CD4-positive, alpha-beta T cell treated with Interleukin-21 for 1 hour (primary cell): ENCODE results near the gene APBB2.
"Not testable (repeated sequence)": the region's sequence is repeated elsewhere in the genome, so short reads cannot be mapped to it uniquely, and the experiment has no call there.

Experiments used
- DNase-seq: peaks from one replicate; pipeline ENCODE4 v3.0.0-alpha.2; 2020

The APBB2 gene

GRCh38 chr4:40924096-40924792 lies 290.1 kb downstream of the APBB2 start:
- DNase-seq: peak; percentile 51

GRCh38 chr4:40923316-40924095 lies 290.8 kb downstream of the APBB2 start:
- DNase-seq: no peak

GRCh38 chr4:40919976-40920375 lies 294.4 kb downstream of the APBB2 start:
- DNase-seq: not testable (repeated sequence)

GRCh38 chr4:40918330-40918729 lies 296.0 kb downstream of the APBB2 start:
- no peak for DNase-seq

- no peak for DNase-seq
These were observed 297.5 kb downstream of the APBB2 start for GRCh38 chr4:40916880-40917279.

GRCh38 chr4:40916218-40916555 lies 298.2 kb downstream of the APBB2 start:
- DNase-seq: no peak

- no peak for DNase-seq
These were observed 298.8 kb downstream of the APBB2 start for GRCh38 chr4:40915318-40916217.

GRCh38 chr4:40912460-40913184 lies 301.7 kb downstream of the APBB2 start:
- DNase-seq: no peak

GRCh38 chr4:40910706-40911105 lies 303.6 kb downstream of the APBB2 start:
- no peak for DNase-seq

GRCh38 chr4:40909363-40909876 lies 304.9 kb downstream of the APBB2 start:
- no peak for DNase-seq

- DNase-seq: peak; percentile 58
These were observed 305.5 kb downstream of the APBB2 start for GRCh38 chr4:40908702-40909362.

GRCh38 chr4:40908297-40908696 lies 306.0 kb downstream of the APBB2 start:
- DNase-seq: no peak

- DNase-seq: no peak
These were observed 308.9 kb downstream of the APBB2 start for GRCh38 chr4:40905414-40905813.

- not testable (repeated sequence) for DNase-seq
These were observed 313.8 kb downstream of the APBB2 start for GRCh38 chr4:40900531-40900930.

GRCh38 chr4:40897557-40898203 lies 316.7 kb downstream of the APBB2 start:
- peak; percentile 49 for DNase-seq

- no peak for DNase-seq
These were observed 323.6 kb downstream of the APBB2 start for GRCh38 chr4:40890764-40891163.

GRCh38 chr4:40890199-40890598 lies 324.1 kb downstream of the APBB2 start:
- DNase-seq: no peak

- no peak for DNase-seq
These were observed 325.4 kb downstream of the APBB2 start for GRCh38 chr4:40888933-40889332.

GRCh38 chr4:40887764-40888131 lies 326.6 kb downstream of the APBB2 start:
- DNase-seq: no peak

GRCh38 chr4:40886931-40887763 lies 327.2 kb downstream of the APBB2 start:
- DNase-seq: no peak

- no peak for DNase-seq
These were observed 332.5 kb downstream of the APBB2 start for GRCh38 chr4:40881851-40882250.
